HG03066 (cell line): ENCODE measurements around the gene ZNF488.
"Not testable (repeated sequence)": the region's sequence is repeated elsewhere in the genome, so short reads cannot be mapped to it uniquely, and the experiment has no call there.

Source experiments
- ATAC-seq: cut with Tn5 transposase; IDR thresholded peaks from one replicate; pipeline ENCODE4 v1.9.1; 2021; ENCODE audit warnings: low read depth; ENCODE audit not compliant: unreplicated experiment

ZNF488 gene

DNA sequence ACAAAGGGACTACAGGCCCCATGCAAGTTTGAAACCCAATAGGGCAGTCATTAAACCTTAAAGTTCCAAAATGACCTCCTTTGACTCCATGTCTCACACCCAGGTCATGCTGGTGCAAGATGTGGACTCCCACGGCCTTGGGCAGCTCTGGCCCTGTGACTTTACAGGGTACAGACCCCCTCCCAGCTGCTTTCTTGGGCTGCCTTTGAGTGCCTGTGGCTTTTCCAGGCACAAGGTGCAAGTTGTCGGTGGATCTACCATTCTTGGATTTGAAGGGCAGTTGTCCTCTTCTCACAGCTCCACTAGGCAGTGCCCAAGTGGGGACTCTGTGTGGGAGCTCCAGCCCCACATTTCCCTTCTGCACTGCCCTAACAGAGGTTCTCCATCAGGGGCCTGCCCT is 2.0 kb upstream of the ZNF488 start:
- ATAC-seq: not testable (repeated sequence)

DNA sequence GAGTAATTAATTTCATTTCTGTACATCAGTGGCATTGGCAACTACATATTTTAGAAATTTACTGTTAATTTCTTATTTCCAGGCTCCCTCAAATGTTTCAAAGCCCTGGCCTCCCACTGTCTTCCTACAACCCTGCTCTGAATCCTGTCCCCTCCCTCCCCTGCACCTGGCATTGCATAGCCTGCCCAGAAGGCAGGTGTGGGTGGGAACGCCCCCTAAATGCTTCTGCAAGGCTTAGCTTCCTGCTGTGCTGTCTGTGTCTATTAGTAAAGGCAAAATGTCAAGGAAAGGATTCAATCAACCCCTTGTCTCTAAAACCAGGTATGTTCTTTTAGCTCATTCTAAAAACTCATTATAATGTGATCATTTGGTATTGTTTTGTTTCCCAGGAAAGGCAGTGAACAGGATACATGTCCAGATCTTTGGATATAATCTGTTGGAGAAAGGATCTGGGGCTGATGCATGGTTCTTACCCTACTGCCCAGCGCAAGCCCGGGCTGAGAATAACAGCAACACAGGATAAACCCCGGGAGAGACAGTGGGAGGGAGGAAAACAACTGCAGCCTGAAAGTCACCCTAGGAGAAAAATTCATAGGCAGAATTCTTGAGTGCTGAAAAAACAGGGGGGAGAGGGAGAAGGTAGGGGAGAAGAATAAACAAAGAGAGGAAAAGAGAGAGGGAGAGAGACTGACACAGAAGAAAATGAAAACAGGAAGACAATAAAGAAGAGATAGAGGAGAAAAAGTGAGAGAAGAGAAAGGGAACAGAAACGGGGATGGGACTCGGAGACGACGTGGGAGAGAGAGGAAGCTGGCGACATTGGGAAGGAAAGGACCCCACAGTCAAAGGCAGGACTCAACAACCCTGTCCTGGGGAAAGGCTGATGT is 589 bp downstream of the ZNF488 start:
- no peak for ATAC-seq

DNA sequence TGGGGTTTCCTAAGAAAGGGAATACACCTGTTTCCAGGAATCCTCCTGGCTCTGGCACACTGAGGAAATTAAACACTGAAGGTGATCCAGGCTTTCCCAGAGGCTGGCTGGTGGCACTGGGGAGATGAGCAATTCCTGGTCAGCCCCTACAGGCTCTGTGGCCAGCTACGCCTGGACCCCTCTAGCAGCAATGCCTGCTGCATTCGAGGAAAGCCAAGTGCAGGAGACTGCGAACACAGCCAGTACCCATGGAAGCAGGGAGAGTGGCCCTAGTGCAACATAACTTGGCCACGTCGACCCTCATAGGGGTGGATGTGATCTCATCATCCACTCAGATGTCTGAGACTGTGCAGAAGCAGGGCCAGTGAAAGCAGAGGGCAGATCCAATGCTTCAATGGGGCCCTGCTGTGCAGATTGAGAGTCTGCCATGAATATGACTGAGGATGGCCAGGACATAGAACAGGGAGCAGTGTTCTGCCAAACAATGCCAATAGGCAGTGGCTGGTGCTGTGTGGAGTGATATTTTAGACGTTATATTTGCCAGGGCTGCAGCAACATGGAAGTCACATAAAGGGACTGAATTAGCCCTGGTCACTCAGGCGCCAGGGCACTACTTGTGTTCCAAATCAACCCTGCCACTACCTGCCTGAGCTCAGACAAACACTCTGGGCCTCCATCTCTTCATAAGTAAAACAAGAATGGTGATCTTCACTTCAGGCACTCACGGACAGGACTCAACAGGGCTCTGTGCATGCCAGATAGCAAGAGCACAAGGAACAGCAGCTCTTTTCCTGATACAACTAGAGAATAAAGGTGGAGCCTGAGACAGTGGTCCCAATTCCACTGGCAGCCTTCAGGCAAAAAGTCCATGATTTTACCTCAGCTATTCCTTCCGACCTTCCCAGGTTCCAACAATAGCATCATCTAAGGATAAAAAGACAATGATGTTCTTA is 2.4 kb downstream of the ZNF488 start:
- ATAC-seq: no peak

DNA sequence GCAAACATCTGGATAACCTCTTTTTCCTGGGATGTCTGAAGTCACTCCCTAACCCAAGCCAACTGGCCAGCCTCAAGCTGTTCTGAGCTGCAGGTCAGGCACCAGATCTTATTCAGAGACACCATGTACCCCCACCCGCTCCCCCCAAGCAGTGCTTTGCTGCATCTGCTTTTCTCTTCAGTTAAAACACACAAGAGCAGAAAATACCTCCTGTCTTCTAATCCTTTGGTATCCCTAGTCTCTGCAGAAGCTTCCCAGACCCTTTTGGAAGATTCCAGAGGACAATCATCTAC is 3.0 kb downstream of the ZNF488 start:
- no peak for ATAC-seq

DNA sequence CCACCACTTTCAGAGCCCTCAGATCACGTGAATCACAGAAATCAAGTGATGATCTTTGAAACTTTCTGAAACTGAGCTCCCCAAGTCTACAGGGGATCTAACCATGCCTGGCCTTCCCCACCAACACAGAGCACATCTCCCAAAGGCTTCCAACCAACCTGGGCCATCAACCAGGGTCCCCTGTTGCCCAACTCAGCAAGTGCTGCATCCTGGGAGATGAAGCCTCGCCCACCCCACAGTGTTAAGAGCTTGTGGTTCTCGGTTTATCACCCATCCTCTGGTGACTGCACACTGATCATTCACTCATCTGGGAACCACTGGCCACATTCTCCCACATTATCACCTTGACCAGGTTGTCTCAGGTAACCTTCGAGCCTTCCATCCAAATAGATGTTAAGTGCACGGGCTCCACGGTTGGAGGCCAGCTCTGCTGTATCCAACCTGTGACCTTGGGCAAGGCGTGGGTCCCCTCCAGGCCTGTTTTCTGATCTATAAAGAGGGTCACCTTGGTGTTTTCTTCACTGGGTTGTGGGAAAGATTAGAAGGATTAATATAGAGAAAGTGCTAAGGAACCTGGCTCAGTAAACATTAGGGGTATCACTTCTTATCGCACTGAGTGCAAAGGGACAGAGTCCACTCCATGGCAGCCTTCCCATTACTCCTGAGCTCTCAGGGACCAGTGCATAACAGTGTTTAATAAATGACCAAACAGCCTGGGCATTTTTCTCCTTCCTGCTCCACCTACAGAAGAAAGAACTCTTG is 3.6 kb downstream of the ZNF488 start:
- ATAC-seq: no peak

DNA sequence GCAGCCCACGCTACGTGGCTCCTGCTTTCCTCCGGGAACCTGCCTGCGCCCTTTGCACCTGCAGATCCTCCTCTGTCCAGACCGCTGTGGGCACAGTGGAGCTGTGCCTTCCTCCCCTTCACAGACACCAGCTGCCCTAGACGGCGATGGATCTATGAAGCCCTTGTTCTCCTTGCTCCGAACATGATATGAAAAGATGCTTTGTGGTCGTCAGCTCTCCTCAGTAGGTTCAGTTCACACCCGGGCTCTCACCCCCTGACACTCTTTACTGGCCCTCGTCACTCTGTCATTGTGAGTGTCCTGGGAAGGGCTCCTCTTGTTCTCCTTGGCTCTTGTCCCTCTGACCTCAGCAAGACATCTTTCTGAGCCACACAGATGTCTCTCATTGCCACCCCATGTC is 4.2 kb downstream of the ZNF488 start:
- ATAC-seq: no peak

DNA sequence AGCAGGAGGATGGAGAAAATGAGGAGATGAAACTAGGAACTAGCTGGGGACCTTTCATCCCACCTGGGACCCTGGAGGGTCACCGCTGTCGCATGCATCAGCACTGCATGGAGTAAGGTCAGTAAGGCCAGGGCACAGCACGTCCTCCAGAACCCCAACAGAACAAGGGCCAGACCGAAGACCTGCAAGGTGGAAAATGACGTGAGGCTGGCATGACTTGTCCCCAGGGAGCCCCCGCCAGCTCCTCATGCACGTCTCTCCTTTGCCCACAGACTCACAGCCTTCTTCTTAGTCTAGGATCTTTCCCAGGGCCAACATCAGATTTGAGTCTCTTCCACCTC is 4.7 kb downstream of the ZNF488 start:
- ATAC-seq: no peak

DNA sequence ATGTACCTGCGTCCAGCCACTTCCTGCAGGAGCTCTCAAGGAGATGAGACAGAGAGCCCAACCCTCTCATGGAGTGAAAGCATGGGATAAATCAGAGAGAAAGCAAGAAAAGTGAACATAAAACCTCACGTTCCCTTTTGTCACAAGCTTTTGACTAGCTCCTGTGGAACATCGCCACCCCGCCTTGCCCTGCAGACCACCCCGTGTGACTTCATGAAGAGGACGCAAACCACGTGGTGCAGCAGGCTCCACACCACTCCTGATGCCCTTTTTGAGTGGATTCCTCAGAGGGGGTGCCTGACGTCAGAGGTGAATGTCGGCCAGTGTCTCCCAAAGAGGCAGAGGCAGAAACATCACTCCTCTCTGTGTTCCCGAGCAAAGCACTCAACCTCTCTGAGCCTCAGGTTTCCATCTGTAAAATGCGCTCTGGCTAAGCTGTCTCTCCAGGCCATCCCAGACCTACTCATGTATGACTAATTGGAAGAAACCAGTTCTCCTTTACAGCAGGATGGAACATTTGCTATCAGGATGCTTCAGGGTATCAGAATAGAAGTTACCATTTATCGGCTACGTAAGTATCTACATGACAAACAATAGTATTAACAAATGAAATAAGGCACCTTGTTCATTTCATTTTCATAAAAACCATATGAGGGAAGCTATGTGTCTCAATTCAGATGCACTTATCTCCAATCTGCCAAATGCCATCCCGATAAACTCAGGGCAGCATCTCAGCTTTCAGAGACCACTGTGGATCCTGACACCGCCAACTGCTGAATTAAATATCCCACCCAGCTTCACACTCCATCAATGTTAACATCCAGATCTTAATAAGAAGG is 5.3 kb downstream of the ZNF488 start:
- ATAC-seq: no peak

DNA sequence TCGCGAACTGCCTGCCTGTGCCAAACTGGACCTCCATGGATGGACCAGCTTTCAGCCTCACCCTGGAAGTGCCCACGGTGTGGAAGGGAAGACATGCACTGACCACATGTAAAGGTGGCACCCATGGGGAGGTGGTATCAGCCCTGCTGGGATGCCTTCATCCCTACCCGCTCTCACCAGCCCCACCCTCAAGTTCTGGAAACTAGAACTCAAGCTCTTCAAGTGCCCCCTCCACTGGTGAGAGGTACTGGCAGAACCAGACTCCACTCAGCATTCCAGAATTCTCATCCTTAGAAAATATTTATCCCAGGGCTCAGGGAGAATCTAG is 5.9 kb downstream of the ZNF488 start:
- ATAC-seq: no peak

DNA sequence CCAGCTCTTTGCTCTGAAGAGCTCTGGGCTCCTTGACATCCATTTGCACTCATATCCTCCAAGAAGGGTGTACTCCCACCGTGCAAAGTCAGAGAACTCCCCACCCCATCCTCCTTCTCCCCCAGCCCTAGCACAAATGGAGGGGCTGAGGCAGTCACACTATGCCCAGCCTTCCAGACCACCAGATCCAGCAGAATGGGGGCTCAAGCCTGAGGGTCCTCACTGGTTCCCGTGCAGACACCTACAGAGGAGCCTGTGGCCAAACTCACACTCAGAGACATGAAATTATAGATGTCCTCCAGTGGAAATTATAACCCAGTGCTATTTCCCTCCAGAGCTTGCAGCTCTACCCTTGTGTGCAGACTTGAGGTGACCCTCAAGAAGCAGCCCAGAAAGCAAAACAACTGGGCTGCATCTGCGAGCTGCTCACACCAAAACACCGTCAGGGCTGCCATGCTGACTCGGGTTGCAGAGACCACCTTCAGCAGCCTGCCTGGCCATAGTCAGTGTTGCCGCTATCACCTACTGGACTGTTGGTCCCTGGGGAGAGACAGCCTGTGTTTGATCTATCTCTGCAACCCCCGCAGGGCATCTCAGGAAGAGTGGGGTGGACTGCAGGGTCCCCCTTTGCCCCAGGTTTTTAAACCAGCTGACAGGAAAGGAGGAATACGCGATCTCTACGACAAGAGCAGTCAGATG is 7.4 kb downstream of the ZNF488 start:
- ATAC-seq: no peak

DNA sequence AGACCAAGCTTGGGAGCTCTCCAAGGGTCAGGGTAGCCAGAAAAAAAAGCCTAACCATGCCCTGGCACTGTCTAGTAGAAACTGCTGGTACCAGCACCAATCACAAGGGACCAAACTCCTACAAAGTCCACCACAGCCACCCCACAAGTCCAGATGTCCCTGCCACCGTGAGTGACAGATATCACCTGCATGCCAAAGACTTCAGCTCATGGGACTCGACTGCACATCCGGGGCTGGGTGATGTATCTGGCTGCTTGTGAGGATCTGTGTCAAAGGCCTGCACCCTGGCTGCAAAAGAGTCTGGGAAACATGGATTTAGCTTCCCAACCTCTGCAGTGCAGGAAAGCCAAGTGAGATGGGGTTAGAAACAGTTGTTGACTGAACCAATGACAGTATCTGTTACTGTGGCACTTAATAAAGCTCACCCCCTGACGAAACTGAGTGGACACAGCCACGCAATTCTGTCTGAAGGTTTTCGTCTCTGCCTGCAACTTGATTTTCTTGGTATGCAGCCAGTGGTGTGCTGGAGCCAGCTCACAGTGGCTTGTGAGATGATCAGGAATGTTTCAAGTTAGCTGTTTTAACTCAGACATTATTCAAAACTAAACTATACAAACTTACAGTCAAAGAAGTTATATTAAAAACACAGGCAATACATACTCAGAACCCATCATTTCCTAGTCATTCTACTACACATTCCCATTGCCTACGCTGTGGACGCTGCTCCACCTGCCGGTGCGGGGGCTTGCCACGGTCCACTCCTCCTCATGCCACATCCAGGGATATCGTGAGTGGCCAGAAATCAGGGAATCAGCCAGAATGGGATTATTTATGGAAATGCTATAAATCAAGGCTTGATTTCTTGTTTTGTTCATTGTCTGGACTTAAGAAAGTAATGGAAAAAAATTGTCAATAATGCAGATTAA is 9.2 kb downstream of the ZNF488 start:
- ATAC-seq: no peak

DNA sequence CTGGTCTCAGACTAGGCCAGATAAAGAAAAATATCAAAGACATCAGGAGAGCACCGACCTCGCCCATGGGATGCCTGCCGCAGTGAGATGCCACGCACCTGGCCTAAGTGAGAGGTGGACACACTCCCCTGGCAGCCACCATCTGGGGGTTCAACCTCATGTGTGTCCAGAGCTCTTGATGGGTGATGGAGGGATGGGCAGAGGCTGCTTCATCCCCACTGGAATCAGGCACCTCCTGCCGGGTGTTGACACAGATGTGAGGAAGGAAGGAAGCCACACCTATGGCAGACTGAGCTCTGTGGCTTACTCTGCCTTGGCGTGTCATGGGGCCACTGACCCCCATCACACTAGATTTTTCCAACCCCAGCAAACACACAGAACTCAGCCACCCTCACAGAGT is 11.4 kb downstream of the ZNF488 start:
- ATAC-seq: no peak

DNA sequence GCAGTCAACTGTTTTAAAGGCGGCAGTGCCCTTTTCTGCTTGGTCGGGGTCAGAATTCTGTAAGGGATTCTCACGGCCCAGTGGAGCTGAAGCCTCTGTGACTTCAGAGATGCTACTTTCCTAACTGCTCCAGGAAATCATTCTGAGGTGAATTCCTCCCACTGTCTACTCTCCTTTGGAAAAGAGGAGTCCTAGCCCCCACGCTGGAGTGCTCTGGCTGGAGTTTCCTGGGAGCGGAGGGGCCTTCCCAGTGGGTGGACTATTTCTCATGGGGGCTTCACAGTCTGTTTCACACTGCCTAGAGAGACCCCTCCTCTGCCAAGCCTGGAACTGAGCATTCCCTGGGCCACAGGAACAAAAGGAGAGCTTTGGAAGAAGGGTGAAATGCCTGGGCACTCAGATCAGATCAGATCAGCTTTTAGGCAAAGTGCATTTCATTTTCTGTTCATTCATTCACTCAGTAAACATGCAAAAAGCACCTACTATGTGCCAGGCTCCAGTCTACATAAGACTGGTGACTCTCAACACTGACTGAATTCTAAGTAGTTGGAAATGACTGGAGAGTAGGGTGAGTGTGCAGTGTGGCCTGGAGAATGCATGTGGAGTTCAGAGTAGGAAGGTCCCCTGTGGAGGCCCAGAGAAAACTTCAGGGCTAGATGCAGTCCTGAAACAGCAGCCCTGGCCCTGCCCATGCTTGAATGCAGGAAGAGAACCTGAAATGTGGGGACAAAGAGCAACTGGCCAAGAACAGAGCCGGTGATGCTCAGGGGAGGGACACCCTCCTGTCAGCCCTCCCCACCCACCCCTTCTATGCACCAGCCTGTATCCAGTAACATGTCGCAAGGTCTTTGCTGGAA is 12.2 kb downstream of the ZNF488 start:
- no peak for ATAC-seq

DNA sequence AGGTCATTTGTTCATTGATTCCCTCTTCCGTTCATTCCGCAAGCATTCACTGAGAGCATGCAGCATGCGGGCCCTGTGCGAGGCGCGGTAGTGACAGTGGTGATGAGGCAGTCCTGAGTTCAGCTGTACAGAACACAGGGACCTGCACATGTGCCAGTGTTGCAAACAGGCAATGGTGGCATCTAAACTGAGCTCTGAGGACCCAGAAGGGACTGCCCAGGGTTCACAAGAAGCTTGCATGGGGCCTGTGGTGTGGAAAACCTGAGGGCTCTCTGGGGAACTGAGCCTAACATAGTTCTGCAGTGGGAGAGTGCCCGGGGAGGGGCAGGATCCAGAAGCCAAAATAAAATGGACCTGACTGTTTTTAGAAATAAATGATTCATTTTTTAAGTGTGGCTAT is 13.2 kb downstream of the ZNF488 start:
- no peak for ATAC-seq

DNA sequence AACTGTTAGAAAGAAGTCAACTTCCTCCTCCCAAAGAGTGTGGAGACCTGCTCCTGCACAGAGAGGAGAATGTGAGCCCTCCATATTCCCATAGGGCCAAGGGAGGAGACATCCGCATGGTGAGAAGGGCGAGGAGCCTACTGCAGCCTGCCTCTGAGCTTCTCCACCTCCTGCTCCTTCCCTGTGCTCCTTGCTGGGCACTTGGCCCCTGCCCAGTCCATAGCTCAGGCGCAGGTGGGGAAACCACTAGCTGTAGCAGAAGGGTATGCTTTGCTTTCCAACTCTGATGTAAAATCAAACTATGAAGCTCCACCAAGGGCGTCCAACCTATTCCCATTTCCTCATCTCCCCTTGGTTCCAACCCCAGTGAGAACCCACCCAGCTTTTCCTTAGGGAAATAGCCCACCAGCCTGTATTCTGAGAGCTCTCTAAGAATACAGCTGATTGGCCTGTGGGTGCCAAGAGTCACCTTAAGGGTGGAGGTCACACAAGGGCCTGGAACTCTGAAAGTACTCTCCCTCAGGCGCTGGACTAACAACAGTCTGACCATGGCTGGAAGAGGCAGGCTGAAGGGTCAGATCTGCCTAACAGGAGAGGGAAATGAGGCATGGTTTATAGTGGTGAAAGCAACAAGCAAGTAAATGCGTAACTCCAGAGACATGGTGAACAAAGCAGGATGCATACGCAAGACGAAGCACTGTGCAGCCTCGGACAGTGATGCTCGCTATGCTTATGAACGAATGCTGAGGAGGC is 13.9 kb downstream of the ZNF488 start:
- no peak for ATAC-seq

DNA sequence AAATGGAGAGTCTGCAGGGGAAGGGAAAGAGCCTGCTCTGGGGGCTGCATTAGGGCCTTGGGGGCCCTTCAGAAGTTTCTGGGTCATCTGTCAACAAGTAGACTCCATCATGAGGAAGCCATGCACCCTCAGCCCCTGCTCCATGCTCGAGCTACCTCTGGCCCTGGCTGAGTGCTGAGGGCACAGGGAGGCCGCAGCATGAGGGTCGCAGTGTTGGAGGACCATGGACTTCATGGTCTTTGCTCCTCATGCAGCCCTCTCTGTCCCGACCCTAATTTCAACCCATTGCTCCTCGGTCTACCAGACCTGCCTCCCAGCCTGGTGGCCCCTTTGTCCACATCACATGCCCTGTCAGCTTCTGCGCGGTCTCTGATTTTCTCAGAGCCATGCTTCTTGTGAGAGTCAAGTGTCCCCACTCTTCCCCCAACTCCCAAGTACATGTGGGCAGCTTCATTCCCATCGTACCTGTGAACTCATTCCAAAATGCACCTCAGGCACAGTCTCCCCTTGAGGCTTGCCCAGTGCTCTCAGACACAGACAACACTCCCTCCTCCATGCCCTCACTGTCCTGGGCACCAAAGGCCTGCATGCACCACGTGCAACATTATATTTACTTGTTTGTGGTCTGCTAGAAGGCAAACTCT is 14.7 kb downstream of the ZNF488 start:
- no peak for ATAC-seq
